Right lobe of liver (tissue), 4 donors: ENCODE data around the gene SEC14L1.

Source experiments
- CTCF ChIP-seq, 4 donors: fragments of 200-600 bp in 3 of 4; fragments of 450-650 bp in 1 of 4; IDR thresholded peaks; one replicate each; pipeline versions ENCODE4 v1.5.1 to v1.8.0; 2016 to 2022; ENCODE audit warnings: antibody characterized with exemption in 4 of 4, mild to moderate bottlenecking in 2 of 4
- POLR2A ChIP-seq: fragments of 450-650 bp; IDR thresholded peaks from one replicate; pipeline ENCODE4 v1.6.1; 2017; ENCODE audit warnings: antibody characterized with exemption, mild to moderate bottlenecking
- donor health status: DM: no; HTN: no; CAD: no.
- donor health status: DM: no; HTN: no; CAD: no.
- donor health status: DM: no; HTN: yes; CAD: no.

- TF ChIP-seq CTCF (IDR thresholded peaks at IDR 0.05) (no peak), POLR2A (no peak)
Measured at GRCh38 chr17:77248216-77249114, 107.7 kb downstream of the SEC14L1 start.
